GM12891 (cell line): ENCODE measurements around the gene GABBR2.

Source experiments
- POLR2A ChIP-seq: IDR thresholded peaks from 2 replicates; pipeline ENCODE4 v1.6.1; 2011; ENCODE audit warnings: low read depth, low read length, control low read depth
- POLR2AphosphoS5 ChIP-seq: IDR thresholded peaks from 2 replicates; pipeline ENCODE4 v1.6.1; 2011; ENCODE audit warnings: low read depth, low read length, control low read depth

- TF ChIP-seq POLR2AphosphoS5 (no peak), POLR2A (no peak)
These were observed 253.2 kb downstream of the GABBR2 start for GRCh38 chr9:98455256-98456155.
